BJ (cell line): ENCODE measurements around the gene EID2. TPM values are rescaled to one million over a fixed set of nuclear protein-coding genes. Genes with fewer than 3 reads are reported as not detected.

Experiments used
- CTCF ChIA-PET: fragments of 350-600 bp; formaldehyde crosslinking; extraction: SDS; loops from one replicate; lab custom pipeline; 2021; ENCODE audit warnings: antibody characterized with exemption, inconsistent platforms; lab: Yijun Ruan, JAX
- POLR2A ChIA-PET: fragments of 300-600 bp; sonication (Branson Sonifier 250); formaldehyde crosslinking; extraction: SDS; loops from one replicate; lab custom pipeline; 2021; ENCODE audit warnings: antibody characterized with exemption; lab: Charles Lee
- DNase-seq: peaks from one replicate; pipeline ENCODE4 v3.0.0-alpha.2; 2011; ENCODE audit warnings: low read depth
- H3K27me3 ChIP-seq: 2 replicates; pipeline ENCODE4 v1.6.0; 2011; ENCODE audit warnings: low read length; ENCODE audit not compliant: control insufficient read depth, insufficient read depth
- H3K36me3 ChIP-seq: 2 replicates; pipeline ENCODE4 v1.5.1; 2011; ENCODE audit warnings: low read length; ENCODE audit not compliant: control insufficient read depth, insufficient read depth
- H3K4me3 ChIP-seq: 2 replicates; pipeline ENCODE4 v1.5.1; 2011; ENCODE audit warnings: low read depth, mild to moderate bottlenecking, control low read depth, low read length
- polyA plus RNA-seq: library from polyadenylated mRNA; depleted of rRNA; stranded (reverse); fragments of >200 nt; gene quantifications from 2 replicates; pipeline ENCODE4 v1.2.3, GENCODE V29; 2011
- TF ChIP-seq, protein P1 (sequence below): IDR thresholded peaks from 2 replicates; pipeline ENCODE4 v1.5.1; 2011; ENCODE audit warnings: low read depth, mild to moderate bottlenecking, control low read depth, inconsistent platforms, low read length, moderate library complexity; ENCODE audit not compliant: insufficient read depth

EID2 gene
- polyA plus RNA-seq, 1 experiment = 5.5 TPM

DNA sequence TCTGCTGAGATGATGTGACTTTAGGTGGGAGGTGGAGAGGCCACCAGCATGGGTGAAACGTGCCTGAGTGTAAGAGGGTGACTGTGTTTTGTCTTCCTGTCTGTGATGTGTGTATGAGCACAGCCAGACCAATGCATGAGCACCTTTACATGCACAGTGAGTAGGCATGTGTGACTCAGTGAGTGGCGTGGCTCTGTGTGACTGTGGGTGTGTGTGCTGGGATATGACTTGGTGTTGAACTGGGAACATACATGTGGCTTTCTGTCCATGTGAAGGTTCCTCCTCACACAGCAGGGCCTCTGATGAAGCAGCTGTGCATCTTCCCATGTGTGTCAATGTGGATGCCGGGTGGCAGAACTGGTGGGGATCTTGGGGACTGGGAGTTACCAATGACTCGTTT, 42.5 kb upstream of the EID2 start:
- POLR2A ChIA-PET = no interaction called here
- no peak for DNase-seq
- CTCF ChIA-PET = no interaction called here
- no peaks in the 10 kb centered on the region for H3K27me3 ChIP-seq
- TF ChIP-seq, protein P1, sequence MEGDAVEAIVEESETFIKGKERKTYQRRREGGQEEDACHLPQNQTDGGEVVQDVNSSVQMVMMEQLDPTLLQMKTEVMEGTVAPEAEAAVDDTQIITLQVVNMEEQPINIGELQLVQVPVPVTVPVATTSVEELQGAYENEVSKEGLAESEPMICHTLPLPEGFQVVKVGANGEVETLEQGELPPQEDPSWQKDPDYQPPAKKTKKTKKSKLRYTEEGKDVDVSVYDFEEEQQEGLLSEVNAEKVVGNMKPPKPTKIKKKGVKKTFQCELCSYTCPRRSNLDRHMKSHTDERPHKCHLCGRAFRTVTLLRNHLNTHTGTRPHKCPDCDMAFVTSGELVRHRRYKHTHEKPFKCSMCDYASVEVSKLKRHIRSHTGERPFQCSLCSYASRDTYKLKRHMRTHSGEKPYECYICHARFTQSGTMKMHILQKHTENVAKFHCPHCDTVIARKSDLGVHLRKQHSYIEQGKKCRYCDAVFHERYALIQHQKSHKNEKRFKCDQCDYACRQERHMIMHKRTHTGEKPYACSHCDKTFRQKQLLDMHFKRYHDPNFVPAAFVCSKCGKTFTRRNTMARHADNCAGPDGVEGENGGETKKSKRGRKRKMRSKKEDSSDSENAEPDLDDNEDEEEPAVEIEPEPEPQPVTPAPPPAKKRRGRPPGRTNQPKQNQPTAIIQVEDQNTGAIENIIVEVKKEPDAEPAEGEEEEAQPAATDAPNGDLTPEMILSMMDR = no peak
- no peak overlapping the region for H3K4me3 ChIP-seq
- H3K36me3 ChIP-seq = no peaks in the 10 kb centered on the region

DNA sequence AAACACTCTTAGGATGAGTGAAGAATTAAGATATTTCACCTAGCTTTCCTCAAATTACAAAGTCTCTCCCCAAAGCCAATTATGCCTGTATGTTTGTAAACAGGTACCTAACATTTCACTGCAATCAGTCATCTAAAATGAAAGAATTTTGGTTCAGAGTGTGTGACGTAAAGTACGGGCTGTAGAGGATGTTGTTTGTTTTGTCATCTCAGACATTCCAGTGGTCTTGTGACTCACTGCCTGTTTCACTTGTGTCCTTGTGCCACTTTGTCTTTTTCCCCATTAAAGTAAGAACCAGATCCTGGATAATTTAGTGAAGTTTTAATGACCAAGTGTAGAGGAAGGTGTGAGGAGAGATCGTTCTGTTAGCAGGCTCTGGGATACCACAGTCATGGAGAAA, 28.6 kb upstream of the EID2 start:
- ChIA-PET CTCF (interaction anchor here (1.1 kb wide), 1 partner anchor 17 kb away, joined by 4 read pairs; no protein-coding TSS in a partner anchor), POLR2A (no interaction called here)
- TF ChIP-seq, protein P1 = no peak
- Histone ChIP-seq H3K36me3 (no peaks in the 10 kb centered on the region), H3K4me3 (no peak overlapping the region), H3K27me3 (no peaks in the 10 kb centered on the region; the same call in 1 of the 2 replicates)
- DNase-seq = no peak

DNA sequence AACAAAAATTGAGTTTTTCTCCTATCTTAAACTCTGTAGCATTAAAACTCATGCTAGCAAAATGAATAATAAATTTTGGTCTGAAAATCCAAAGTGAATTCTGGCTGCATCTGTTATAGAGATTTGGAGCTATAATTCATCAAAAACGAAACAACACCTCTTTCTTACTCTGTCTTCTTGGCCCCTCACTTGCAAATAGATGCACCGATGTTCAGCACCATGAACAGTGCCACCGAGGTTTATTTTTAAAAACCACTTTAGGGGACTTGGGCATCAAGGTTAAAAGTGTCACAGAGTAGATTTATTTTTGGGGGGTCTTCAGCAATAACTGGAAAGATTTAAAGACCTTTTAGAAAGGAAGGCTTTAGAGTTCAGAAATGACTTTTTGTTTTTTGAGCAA, 26.1 kb upstream of the EID2 start:
- TF ChIP-seq, protein P1 = no peak
- ChIA-PET CTCF (no interaction called here), POLR2A (no interaction called here)
- Histone ChIP-seq H3K4me3 (no peak overlapping the region), H3K36me3 (no peaks in the 10 kb centered on the region), H3K27me3 (no peaks in the 10 kb centered on the region; the same call in 1 of the 2 replicates)
- DNase-seq = no peak

DNA sequence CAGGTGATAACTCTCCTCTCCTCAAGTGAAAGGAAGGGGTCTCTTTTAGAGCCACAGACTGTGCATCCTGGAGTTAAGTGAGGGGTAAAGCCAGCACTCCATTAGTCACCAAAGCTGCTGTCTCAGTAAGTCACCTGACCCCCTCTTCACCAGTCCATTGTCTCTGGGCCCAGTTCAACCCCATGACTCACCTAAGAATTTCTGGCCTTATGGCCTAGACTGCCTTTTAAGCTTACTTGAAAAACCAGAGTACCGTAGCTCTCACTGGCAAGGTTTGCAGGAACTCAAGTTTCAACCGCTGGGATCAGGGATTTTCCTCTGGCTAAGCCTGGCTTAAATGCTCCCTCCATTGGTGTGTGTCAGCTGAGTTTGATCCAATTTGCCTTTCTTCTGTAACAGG, 23.4 kb upstream of the EID2 start:
- H3K4me3 ChIP-seq = no peak overlapping the region
- no peaks in the 10 kb centered on the region for H3K36me3 ChIP-seq
- TF ChIP-seq, protein P1 = no peak
- no peak for DNase-seq
- peaks cover 1% of the 10 kb centered on the region for H3K27me3 ChIP-seq
- ChIA-PET POLR2A (no interaction called here), CTCF (interaction anchor here (3.0 kb wide), 1 partner anchor 12 kb away, joined by 12 read pairs; no protein-coding TSS in a partner anchor)

DNA sequence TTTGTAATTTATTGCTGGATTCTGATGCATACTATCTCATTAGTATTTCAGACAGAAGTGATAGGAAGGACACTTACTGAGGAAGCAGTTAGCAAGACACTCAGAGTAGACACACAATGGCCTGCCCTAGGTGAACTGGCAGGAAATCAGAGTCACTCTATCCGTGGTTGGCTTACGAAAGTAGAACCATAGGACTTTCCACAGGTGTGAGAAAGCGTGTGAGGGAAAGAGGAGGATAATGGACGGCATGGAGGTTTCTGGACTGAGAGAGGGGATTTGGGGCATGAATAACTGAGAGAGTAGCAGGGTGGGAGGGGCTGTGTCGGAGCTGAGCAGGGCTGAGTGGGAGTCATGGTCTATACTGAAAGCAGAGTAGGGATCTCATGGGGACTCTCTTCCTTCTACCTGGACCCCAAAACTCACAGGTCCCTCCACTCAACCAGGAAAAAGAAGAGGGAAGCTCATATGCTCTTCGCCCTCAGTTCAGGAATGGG, 18.7 kb upstream of the EID2 start:
- POLR2A ChIA-PET = no interaction called here
- TF ChIP-seq, protein P1 = no peak
- CTCF ChIA-PET = no interaction called here
- no peak for DNase-seq
- H3K27me3 ChIP-seq = peaks cover 1% of the 10 kb centered on the region
- H3K4me3 ChIP-seq = no peak overlapping the region
- H3K36me3 ChIP-seq = no peaks in the 10 kb centered on the region
